Activated T-cell treated with anti-CD3 and anti-CD28 coated beads, Interleukin-2, amount 50 U/mL, for 1 hour (primary cell): ENCODE measurements around the gene TBL2.
"Not testable (repeated sequence)": the region's sequence is repeated elsewhere in the genome, so short reads cannot be mapped to it uniquely, and the experiment has no call there.

Experiments
- DNase-seq: peaks from one replicate; pipeline ENCODE4 v3.0.0-alpha.2; 2020

The TBL2 gene

GRCh38 chr7:73606801-73607691 is 28.7 kb upstream of the TBL2 start:
- peak; percentile 75 for DNase-seq

- DNase-seq = no peak
Observed at GRCh38 chr7:73605601-73606220, 27.3 kb upstream of the TBL2 start.

- no peak for DNase-seq
Observed at GRCh38 chr7:73602721-73603651, 24.6 kb upstream of the TBL2 start.

- DNase-seq = no peak
Observed at GRCh38 chr7:73599916-73600315, 21.5 kb upstream of the TBL2 start.

- no peak for DNase-seq
Observed at GRCh38 chr7:73599151-73599882, 20.9 kb upstream of the TBL2 start.

- no peak for DNase-seq
Observed at GRCh38 chr7:73597978-73598782, 19.8 kb upstream of the TBL2 start.

GRCh38 chr7:73596191-73597065 is 18.0 kb upstream of the TBL2 start:
- DNase-seq = no peak

- no peak for DNase-seq
Observed at GRCh38 chr7:73595358-73595757, 17.0 kb upstream of the TBL2 start.

GRCh38 chr7:73593207-73594045 is 15.0 kb upstream of the TBL2 start:
- DNase-seq = no peak

- DNase-seq = no peak
Observed at GRCh38 chr7:73586911-73587310, 8.5 kb upstream of the TBL2 start.

GRCh38 chr7:73585196-73585595 is 6.8 kb upstream of the TBL2 start:
- no peak for DNase-seq

GRCh38 chr7:73582664-73583202 is 4.4 kb upstream of the TBL2 start:
- DNase-seq = no peak

GRCh38 chr7:73581006-73581405 is 2.6 kb upstream of the TBL2 start:
- not testable (repeated sequence) for DNase-seq

- DNase-seq = no peak
Observed at GRCh38 chr7:73577627-73578341, 595 bp downstream of the TBL2 start.

GRCh38 chr7:73573791-73574190 is 4.6 kb downstream of the TBL2 start:
- DNase-seq = no peak

- DNase-seq = no peak
Observed at GRCh38 chr7:73573276-73573675, 5.1 kb downstream of the TBL2 start.

GRCh38 chr7:73572767-73573186 is 5.6 kb downstream of the TBL2 start:
- no peak for DNase-seq

- DNase-seq = no peak
Observed at GRCh38 chr7:73570977-73571376, 7.4 kb downstream of the TBL2 start.

- DNase-seq = no peak
Observed at GRCh38 chr7:73570521-73570920, 7.9 kb downstream of the TBL2 start.
